Panc1 (cell line): ENCODE data around the gene RPL38. TPM values are rescaled to one million over a fixed set of nuclear protein-coding genes. Genes with fewer than 3 reads are reported as not detected.

Source experiments
- ATAC-seq: fragments of 200-7000 bp; cut with Tn5 transposase; 2 replicates; pipeline ENCODE4 v1.9.1; 2020; ENCODE audit warnings: mild to moderate bottlenecking, moderate library complexity
- BruUV-seq: library from RNA; stranded (reverse); fragments of 400-500 nt; replicated peaks from 2 replicates; lab custom pipeline; 2021; lab: Mats Ljungman, UMichigan
- CTCF ChIA-PET: fragments of 300-600 bp; sonication (Branson Sonifier 250); formaldehyde crosslinking; loops from one replicate; lab custom pipeline; 2022; ENCODE audit warnings: antibody characterized with exemption; lab: Charles Lee
- POLR2A ChIA-PET: fragments of 300-600 bp; sonication (Branson Sonifier 250); formaldehyde crosslinking; loops from one replicate; lab custom pipeline; 2022; ENCODE audit warnings: antibody characterized with exemption; lab: Charles Lee
- DNase-seq: peaks from one replicate; pipeline ENCODE4 v3.0.0-alpha.2; 2010; ENCODE audit warnings: low read depth, low spot score
- H3K27ac ChIP-seq: 2 replicates; pipeline ENCODE4 v1.5.1; 2011; ENCODE audit warnings: mild to moderate bottlenecking, low read length, inconsistent platforms
- H3K27me3 ChIP-seq: fragments of 200-500 bp; sonication (Bioruptor generic); 2 replicates; pipeline ENCODE4 v1.6.0; 2014; ENCODE audit warnings: low read length, inconsistent platforms; ENCODE audit not compliant: control insufficient read depth, insufficient read depth
- H3K36me3 ChIP-seq: fragments of 200-500 bp; sonication (Bioruptor generic); 2 replicates; pipeline ENCODE4 v1.5.1; 2014; ENCODE audit warnings: inconsistent platforms, mild to moderate bottlenecking, low read length, moderate library complexity; ENCODE audit not compliant: control insufficient read depth, insufficient read depth
- H3K4me1 ChIP-seq: 2 replicates; pipeline ENCODE4 v1.5.1; 2011; ENCODE audit warnings: inconsistent platforms, mild to moderate bottlenecking, low read length, moderate library complexity; ENCODE audit not compliant: control insufficient read depth, insufficient read depth
- H3K4me3 ChIP-seq, 2 experiments: 2 replicates each; pipeline ENCODE4 v1.5.1; 2011 to 2012; ENCODE audit warnings: low read depth in 2 of 2, low read length in 2 of 2, mild to moderate bottlenecking in 2 of 2, inconsistent platforms in 1 of 2, moderate library complexity in 1 of 2
- H3K9me3 ChIP-seq: fragments of 200-500 bp; sonication (Bioruptor generic); 2 replicates; pipeline ENCODE4 v1.5.1; 2014; ENCODE audit warnings: low read depth, mild to moderate bottlenecking, inconsistent platforms, low read length, moderate library complexity; ENCODE audit not compliant: control insufficient read depth, insufficient read depth
- POLR2AphosphoS5 ChIP-seq: IDR thresholded peaks from 2 replicates; pipeline ENCODE4 v1.6.1; 2012; ENCODE audit warnings: mild to moderate bottlenecking, low read depth, low read length, moderate library complexity
- SIN3A ChIP-seq: IDR thresholded peaks from 2 replicates; pipeline ENCODE4 v1.6.1; 2012; ENCODE audit warnings: low read depth, mild to moderate bottlenecking, low read length, moderate library complexity, borderline replicate concordance; ENCODE audit not compliant: insufficient read depth
- TCF7L2 ChIP-seq: IDR thresholded peaks from 2 replicates; pipeline ENCODE4 v1.6.1; 2011; ENCODE audit warnings: mild to moderate bottlenecking, low read depth, low read length, inconsistent platforms
- in situ Hi-C: cut with HindIII; loops from 2 replicates; pipeline ENCODE4 v1.10.0; 2016; ENCODE audit warnings: low sequenced_read_pairs, low pct_unique_long_range_greater_than_20kb
- intact Hi-C: fragments of 100-400 bp; cut with micrococcal nuclease; formaldehyde crosslinking; loops from one replicate; pipeline ENCODE4 v1.10.0; 2022; ENCODE audit not compliant: unreplicated experiment
- total RNA-seq: library from RNA; stranded (reverse); gene quantifications from one replicate; pipeline ENCODE4 v1.2.1, GENCODE V29; 2021; ENCODE audit not compliant: unreplicated experiment
- TF ChIP-seq, protein P1 (sequence below): fragments of 450-650 bp; IDR thresholded peaks from 2 replicates; pipeline ENCODE4 v1.5.1; 2017; ENCODE audit warnings: mild to moderate bottlenecking
- TF ChIP-seq, protein P2 (sequence below), 2 experiments: IDR thresholded peaks; 2 replicates each; pipeline ENCODE4 v1.6.1; 2011 to 2012; ENCODE audit warnings: low read depth in 2 of 2, control low read depth in 1 of 2, low read length in 1 of 2, mild to moderate bottlenecking in 1 of 2, moderate library complexity in 1 of 2; ENCODE audit not compliant: insufficient read depth in 1 of 2

The RPL38 gene
- total RNA-seq, 1 experiment from 2014 or later = 968 TPM

DNA sequence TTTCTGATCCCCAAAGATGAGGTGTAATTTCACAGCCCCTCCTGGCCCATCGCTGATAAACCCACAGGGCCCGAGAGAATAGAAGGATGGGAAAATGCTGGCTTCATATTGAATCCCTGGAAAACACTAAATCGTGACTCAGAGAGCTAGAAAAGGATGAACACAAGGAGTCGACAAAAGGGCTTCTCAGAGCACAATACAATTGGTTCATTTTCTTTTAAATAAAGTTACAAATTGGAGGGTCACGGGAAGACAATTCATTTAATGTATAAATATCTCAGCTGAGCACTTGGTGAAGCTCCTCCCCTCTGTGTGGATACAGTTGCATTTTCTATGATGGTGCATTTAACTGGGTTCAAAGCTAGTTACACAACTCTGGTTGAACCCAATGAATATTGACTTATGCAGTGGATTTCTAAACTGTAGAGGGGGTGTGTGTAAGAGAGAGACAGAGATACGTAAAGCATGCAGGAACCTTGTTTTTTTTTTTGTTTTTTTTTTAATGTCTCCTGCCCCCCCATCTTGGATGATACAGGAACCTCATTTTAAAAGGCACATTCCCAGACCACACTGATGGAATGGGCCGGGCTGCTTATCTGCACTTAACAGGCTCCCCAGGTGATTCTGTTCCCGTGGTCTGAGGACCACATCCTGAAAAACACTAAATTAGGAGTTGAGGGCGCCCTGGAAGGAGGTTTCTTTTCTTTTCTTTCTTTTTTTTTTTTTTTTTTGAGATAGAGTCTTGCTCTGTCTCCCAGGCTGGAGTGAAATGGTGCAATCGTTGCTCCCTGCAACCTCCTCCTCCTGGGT, 24.0 kb downstream of the RPL38 start:
- BruUV-seq = no TSS peak
- CTCF ChIA-PET = no interaction called here
- in situ Hi-C loops = no loop called here

GRCh38 chr17:74228306-74228978, 25.0 kb downstream of the RPL38 start:
- Histone ChIP-seq H3K4me1 (no peaks in the 10 kb centered on the region), H3K36me3 (no peaks in the 10 kb centered on the region), H3K27ac (no peak overlapping the region), H3K27me3 (no peaks in the 10 kb centered on the region), H3K9me3 (no peaks in the 10 kb centered on the region), H3K4me3 (no peak overlapping the region)
- in situ Hi-C loops = no loop called here
- BruUV-seq = no TSS peak
- DNase-seq (no peak), ATAC-seq (no peak)
- TF ChIP-seq TCF7L2 (no peak), POLR2AphosphoS5 (no peak), SIN3A (no peak)
- TF ChIP-seq, protein P1, sequence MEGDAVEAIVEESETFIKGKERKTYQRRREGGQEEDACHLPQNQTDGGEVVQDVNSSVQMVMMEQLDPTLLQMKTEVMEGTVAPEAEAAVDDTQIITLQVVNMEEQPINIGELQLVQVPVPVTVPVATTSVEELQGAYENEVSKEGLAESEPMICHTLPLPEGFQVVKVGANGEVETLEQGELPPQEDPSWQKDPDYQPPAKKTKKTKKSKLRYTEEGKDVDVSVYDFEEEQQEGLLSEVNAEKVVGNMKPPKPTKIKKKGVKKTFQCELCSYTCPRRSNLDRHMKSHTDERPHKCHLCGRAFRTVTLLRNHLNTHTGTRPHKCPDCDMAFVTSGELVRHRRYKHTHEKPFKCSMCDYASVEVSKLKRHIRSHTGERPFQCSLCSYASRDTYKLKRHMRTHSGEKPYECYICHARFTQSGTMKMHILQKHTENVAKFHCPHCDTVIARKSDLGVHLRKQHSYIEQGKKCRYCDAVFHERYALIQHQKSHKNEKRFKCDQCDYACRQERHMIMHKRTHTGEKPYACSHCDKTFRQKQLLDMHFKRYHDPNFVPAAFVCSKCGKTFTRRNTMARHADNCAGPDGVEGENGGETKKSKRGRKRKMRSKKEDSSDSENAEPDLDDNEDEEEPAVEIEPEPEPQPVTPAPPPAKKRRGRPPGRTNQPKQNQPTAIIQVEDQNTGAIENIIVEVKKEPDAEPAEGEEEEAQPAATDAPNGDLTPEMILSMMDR = no peak
- TF ChIP-seq, protein P2, sequence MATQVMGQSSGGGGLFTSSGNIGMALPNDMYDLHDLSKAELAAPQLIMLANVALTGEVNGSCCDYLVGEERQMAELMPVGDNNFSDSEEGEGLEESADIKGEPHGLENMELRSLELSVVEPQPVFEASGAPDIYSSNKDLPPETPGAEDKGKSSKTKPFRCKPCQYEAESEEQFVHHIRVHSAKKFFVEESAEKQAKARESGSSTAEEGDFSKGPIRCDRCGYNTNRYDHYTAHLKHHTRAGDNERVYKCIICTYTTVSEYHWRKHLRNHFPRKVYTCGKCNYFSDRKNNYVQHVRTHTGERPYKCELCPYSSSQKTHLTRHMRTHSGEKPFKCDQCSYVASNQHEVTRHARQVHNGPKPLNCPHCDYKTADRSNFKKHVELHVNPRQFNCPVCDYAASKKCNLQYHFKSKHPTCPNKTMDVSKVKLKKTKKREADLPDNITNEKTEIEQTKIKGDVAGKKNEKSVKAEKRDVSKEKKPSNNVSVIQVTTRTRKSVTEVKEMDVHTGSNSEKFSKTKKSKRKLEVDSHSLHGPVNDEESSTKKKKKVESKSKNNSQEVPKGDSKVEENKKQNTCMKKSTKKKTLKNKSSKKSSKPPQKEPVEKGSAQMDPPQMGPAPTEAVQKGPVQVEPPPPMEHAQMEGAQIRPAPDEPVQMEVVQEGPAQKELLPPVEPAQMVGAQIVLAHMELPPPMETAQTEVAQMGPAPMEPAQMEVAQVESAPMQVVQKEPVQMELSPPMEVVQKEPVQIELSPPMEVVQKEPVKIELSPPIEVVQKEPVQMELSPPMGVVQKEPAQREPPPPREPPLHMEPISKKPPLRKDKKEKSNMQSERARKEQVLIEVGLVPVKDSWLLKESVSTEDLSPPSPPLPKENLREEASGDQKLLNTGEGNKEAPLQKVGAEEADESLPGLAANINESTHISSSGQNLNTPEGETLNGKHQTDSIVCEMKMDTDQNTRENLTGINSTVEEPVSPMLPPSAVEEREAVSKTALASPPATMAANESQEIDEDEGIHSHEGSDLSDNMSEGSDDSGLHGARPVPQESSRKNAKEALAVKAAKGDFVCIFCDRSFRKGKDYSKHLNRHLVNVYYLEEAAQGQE (IDR thresholded peaks at IDR 0.05; ENCODE audit: insufficient read depth in 1 of 2, low read depth in 2 of 2, low read length in 1 of 2) = no peak
- intact Hi-C loops = no loop called here
- POLR2A ChIA-PET = no interaction called here
- CTCF ChIA-PET = no interaction called here

More for the DNA sequence above, 24.0 kb downstream of the RPL38 start:
- H3K9me3 ChIP-seq = no peaks in the 10 kb centered on the region
- no peaks in the 10 kb centered on the region for H3K36me3 ChIP-seq
- TF ChIP-seq, protein P2 (IDR thresholded peaks at IDR 0.05; ENCODE audit: insufficient read depth in 1 of 2, low read depth in 2 of 2, low read length in 1 of 2) = no peak
- no peak for TF ChIP-seq SIN3A
- TF ChIP-seq, protein P1 = no peak
- TF ChIP-seq TCF7L2 = no peak
- no peak for TF ChIP-seq POLR2AphosphoS5
- POLR2A ChIA-PET = no interaction called here
- H3K4me3 ChIP-seq = no peak overlapping the region
- ATAC-seq (no peak), DNase-seq (no peak)
- no peaks in the 10 kb centered on the region for H3K27me3 ChIP-seq
- no peaks in the 10 kb centered on the region for H3K4me1 ChIP-seq
- intact Hi-C loops = no loop called here
- H3K27ac ChIP-seq = no peak overlapping the region
